Ishikawa (cell line): ENCODE results near the gene PTPN12.

Experiments
- CEBPB ChIP-seq: IDR thresholded peaks from 2 replicates; pipeline ENCODE4 v1.6.1; 2012
- CREB1 ChIP-seq: IDR thresholded peaks from 2 replicates; pipeline ENCODE4 v1.6.1; 2012; ENCODE audit warnings: low read depth
- EGR1 ChIP-seq: IDR thresholded peaks from 2 replicates; pipeline ENCODE4 v1.6.1; 2012
- EP300 ChIP-seq: IDR thresholded peaks from 2 replicates; pipeline ENCODE4 v1.6.1; 2012; ENCODE audit warnings: borderline replicate concordance
- FOXM1 ChIP-seq: IDR thresholded peaks from 2 replicates; pipeline ENCODE4 v1.6.1; 2012; ENCODE audit warnings: low read depth, borderline replicate concordance
- NFIC ChIP-seq: IDR thresholded peaks from 2 replicates; pipeline ENCODE4 v1.6.1; 2012
- RAD21 ChIP-seq: IDR thresholded peaks from 2 replicates; pipeline ENCODE4 v1.6.1; 2012; ENCODE audit warnings: low read depth
- TAF1 ChIP-seq: IDR thresholded peaks from 2 replicates; pipeline ENCODE4 v1.6.1; 2012; ENCODE audit warnings: low read depth, mild to moderate bottlenecking
- TCF12 ChIP-seq: IDR thresholded peaks from 2 replicates; pipeline ENCODE4 v1.6.1; 2012; ENCODE audit warnings: low read depth
- TEAD4 ChIP-seq: IDR thresholded peaks from 2 replicates; pipeline ENCODE4 v1.6.1; 2012
- YY1 ChIP-seq: IDR thresholded peaks from 2 replicates; pipeline ENCODE4 v1.6.1; 2012; ENCODE audit warnings: low read depth
- ZBTB7A ChIP-seq: IDR thresholded peaks from 2 replicates; pipeline ENCODE4 v1.6.1; 2012; ENCODE audit warnings: low read depth
- TF ChIP-seq, protein P1 (sequence below): IDR thresholded peaks from 2 replicates; pipeline ENCODE4 v1.6.1; 2012; ENCODE audit warnings: low read depth, mild to moderate bottlenecking
- TF ChIP-seq, protein P2 (sequence below): IDR thresholded peaks from 2 replicates; pipeline ENCODE4 v1.6.1; 2012
- TF ChIP-seq, protein P3 (sequence below): IDR thresholded peaks from 2 replicates; pipeline ENCODE4 v1.6.1; 2012

The PTPN12 gene

DNA sequence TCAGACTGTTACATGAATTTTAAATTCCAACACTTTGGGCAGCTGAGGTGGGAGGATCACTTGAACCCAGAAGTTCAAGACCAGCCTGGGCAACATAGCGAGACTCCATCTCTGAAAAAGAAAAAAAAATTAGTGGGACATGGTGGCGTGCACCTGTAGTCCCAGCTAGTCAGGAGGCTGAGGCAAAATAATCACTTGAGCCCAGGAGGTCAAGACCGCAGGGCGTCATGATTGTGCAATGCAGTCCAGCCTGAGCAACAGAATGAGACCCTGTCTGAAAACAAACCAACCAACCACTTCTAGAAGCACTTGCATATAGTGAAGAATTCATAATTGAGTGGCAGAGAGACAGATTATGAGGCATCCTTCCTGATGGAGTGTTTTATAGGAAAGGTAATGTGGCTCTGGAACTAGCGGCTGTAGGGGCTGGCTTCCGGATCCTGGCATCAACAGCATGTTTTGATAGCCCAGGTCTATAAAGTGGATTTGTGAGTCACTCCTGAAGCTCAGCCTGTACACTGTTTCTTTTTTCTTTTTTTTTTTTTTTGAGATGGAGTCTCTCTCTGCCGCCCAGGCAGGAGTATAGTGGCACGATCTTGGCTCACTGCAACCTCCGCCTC is 118.9 kb downstream of the PTPN12 start:
- TF ChIP-seq, protein P1, sequence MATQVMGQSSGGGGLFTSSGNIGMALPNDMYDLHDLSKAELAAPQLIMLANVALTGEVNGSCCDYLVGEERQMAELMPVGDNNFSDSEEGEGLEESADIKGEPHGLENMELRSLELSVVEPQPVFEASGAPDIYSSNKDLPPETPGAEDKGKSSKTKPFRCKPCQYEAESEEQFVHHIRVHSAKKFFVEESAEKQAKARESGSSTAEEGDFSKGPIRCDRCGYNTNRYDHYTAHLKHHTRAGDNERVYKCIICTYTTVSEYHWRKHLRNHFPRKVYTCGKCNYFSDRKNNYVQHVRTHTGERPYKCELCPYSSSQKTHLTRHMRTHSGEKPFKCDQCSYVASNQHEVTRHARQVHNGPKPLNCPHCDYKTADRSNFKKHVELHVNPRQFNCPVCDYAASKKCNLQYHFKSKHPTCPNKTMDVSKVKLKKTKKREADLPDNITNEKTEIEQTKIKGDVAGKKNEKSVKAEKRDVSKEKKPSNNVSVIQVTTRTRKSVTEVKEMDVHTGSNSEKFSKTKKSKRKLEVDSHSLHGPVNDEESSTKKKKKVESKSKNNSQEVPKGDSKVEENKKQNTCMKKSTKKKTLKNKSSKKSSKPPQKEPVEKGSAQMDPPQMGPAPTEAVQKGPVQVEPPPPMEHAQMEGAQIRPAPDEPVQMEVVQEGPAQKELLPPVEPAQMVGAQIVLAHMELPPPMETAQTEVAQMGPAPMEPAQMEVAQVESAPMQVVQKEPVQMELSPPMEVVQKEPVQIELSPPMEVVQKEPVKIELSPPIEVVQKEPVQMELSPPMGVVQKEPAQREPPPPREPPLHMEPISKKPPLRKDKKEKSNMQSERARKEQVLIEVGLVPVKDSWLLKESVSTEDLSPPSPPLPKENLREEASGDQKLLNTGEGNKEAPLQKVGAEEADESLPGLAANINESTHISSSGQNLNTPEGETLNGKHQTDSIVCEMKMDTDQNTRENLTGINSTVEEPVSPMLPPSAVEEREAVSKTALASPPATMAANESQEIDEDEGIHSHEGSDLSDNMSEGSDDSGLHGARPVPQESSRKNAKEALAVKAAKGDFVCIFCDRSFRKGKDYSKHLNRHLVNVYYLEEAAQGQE = no peak
- TF ChIP-seq FOXM1 (no peak), EP300 (no peak), TAF1 (no peak), NFIC (no peak), CEBPB (no peak), TEAD4 (no peak), YY1 (no peak), TCF12 (no peak), ZBTB7A (no peak), EGR1 (no peak), RAD21 (no peak), CREB1 (no peak)
- TF ChIP-seq, protein P2, sequence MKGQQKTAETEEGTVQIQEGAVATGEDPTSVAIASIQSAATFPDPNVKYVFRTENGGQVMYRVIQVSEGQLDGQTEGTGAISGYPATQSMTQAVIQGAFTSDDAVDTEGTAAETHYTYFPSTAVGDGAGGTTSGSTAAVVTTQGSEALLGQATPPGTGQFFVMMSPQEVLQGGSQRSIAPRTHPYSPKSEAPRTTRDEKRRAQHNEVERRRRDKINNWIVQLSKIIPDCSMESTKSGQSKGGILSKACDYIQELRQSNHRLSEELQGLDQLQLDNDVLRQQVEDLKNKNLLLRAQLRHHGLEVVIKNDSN = no peak
- TF ChIP-seq, protein P3, sequence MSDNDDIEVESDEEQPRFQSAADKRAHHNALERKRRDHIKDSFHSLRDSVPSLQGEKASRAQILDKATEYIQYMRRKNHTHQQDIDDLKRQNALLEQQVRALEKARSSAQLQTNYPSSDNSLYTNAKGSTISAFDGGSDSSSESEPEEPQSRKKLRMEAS = no peak

DNA sequence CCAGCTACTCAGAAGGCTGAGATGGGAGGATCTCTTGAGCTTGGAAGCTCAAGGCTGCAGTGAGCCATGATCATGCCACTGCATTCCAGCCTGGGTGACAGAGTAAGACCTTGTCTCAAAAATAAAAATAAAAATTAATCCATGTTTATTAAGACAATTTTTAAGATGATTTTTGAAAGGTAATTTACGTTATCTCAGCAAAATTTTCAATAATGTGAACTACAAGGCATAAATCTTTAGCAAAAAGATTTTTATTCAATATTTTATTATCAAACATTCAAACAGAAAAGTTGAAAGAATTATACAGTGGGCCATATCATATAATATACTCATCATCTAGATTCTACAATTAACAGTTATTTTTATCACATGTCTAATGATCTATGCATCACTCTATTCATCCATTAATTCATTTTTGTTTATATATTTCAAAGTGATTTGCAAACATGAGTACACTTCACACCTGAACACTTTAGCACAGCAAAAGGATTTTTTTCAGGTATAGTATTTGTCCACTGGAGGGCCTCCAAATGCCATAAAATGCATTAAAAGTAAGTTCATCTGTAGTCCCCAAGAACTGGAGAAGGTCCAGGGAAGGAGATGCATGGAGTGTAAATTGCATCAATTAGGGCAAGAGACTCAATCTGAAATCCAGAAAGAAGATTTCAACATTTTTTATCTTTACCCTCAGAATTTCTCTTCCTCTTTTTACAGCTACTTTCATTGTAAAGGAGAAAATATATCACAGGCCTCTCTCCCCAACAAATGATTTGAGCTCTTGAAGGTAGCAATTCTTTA is 120.5 kb downstream of the PTPN12 start:
- peak; percentile 78 for TF ChIP-seq RAD21
- no peak for TF ChIP-seq CREB1

DNA sequence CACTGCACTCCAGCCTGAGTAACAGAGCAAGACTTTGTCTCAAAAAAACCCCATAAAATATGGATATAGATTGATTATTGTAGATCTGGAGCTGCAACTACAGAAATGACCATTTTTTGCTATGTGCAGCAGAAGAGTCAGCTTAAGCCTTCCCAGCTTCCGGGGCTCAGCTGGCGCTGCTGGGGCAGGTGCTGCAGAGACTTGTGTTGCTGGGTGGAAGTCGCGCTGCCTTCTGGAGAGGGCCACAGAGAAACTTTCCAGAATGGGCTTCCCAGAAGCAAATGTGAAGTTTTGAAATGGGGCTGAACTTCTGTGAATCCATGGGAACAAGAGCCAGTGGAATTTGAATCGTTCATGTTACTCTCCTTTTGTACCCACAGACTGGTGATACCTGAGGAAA is 121.8 kb downstream of the PTPN12 start:
- no peak for TF ChIP-seq CEBPB
- TF ChIP-seq FOXM1 = no peak
- TF ChIP-seq YY1 = no peak

DNA sequence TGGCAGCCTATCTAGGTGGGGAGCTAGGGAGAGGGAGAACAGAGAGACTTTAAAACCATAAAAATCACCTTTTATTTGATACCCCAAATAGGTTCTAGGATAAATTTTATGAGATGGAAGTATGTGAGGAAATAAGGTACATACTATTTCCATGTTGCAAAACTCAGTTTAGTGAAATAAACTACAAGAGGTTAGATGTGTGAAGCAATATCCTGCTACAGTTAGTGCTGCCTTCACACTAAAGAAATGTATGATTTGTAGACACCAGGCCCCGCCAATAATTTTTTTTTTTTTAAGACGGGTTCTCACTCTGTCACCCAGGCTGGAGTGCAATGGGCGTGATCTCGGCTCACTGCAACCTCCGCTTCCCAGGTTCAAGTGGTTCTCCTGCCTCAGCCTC is 124.7 kb downstream of the PTPN12 start:
- TF ChIP-seq, protein P1 = no peak
- TF ChIP-seq CREB1 (no peak), NFIC (no peak), TAF1 (no peak), RAD21 (no peak), TCF12 (no peak), ZBTB7A (no peak), CEBPB (no peak), TEAD4 (no peak), EGR1 (no peak), FOXM1 (no peak), YY1 (no peak), EP300 (no peak)
- TF ChIP-seq, protein P3 = no peak
- TF ChIP-seq, protein P2 = no peak

DNA sequence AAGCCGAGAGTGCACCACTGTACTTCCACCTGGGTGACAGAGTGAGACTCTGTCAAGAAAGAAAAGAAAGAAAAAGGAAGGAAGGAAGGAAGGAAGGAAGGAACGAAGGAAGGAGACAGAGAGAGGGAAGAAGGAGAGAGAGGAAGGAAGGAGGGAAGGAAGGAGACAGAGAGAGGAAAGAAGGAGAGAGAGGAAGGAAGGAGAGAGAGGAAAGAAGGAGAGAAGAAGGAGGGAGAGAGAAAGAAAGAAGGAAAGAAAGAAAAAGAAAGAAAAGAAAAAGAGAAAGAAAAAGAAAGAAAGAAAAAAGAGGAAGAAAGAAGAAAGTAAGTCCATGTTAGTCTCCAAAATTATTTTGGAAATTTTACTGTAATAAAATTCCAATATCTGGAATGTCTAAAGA is 125.8 kb downstream of the PTPN12 start:
- no peak for TF ChIP-seq TCF12
- TF ChIP-seq, protein P1 = no peak
- TF ChIP-seq, protein P2 = no peak
